A673 (cell line): ENCODE data around the gene FAM120A.

Experiments used
- CTCF ChIP-seq: fragments of 300-800, 200-600 bp; sonication (generic); conservative IDR thresholded peaks from 2 replicates; pipeline ENCODE4 v1.5.1; 2017; ENCODE audit warnings: low read depth, mild to moderate bottlenecking, antibody characterized with exemption, low read length, moderate library complexity, mixed read lengths
- EZH2 ChIP-seq: fragments of 200-600 bp; sonication (generic); IDR thresholded peaks from 2 replicates; pipeline ENCODE4 v1.6.1; 2017; ENCODE audit warnings: borderline replicate concordance, low read depth, mild to moderate bottlenecking, mixed read lengths, antibody characterized with exemption, low read length; ENCODE audit not compliant: poor library complexity, severe bottlenecking

GRCh38 chr9:93603011-93603410 lies 151.5 kb downstream of the FAM120A start:
- no peak for TF ChIP-seq CTCF
- no peak for TF ChIP-seq EZH2
